ENCODE results near the gene FGGY. TPM values are rescaled to one million over a fixed set of nuclear protein-coding genes. Genes with fewer than 3 reads are reported as not detected.
"Not testable (repeated sequence)": the region's sequence is repeated elsewhere in the genome, so short reads cannot be mapped to it uniquely, and the experiment has no call there.

Gene FGGY
- total RNA-seq, 4 donors from 2014 or later, result 23.3 to 26.4 (median 25.3) TPM

DNA sequence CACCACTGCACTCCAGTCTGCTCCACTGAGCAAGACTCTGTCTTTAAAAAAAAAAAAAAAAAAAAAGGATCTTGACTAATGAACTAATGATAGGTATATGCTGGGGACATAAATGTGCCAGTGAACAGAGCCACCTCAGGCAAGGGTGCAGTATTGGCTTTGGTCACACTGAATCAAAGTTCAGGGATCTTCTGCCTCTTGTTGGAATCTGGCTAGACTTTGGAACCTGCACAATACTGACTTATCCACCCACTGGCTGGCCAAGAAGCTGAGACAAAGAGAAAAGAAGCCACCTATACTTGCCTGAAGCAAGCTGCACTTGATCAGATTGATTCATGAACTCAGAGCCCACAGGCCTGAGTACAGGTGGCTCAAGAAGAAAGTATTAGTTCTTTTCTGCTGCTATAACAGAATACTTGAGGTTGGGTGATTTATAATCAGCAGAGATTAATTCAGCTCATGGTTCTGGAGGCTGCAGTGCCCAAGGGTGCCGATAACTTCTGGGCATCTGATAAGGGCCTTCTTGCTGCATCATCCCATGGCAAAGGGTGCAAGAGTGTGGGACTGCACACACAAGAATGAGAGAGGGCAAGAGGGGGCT, 172.0 kb downstream of the FGGY start:
- no peak for DNase-seq (ENCODE audit: extremely low spot score)
- Histone ChIP-seq H3K27ac (replicated peaks in 1 of 4) (no peak overlapping the region), H3K4me3 (no peak overlapping the region), H3K4me1 (no peaks in the 10 kb centered on the region), H3K9me3 (peaks cover 0 to 6% (median 0%) of the 10 kb centered on the region in 4 donors), H3K36me3 (no peaks in the 10 kb centered on the region), H3K27me3 (no peaks in the 10 kb centered on the region)
- intact Hi-C loops (cut with DNase I), result no loop called here
- TF ChIP-seq POLR2AphosphoS5 (IDR thresholded peaks at IDR 0.05), result no peak
- TF ChIP-seq, protein P1, sequence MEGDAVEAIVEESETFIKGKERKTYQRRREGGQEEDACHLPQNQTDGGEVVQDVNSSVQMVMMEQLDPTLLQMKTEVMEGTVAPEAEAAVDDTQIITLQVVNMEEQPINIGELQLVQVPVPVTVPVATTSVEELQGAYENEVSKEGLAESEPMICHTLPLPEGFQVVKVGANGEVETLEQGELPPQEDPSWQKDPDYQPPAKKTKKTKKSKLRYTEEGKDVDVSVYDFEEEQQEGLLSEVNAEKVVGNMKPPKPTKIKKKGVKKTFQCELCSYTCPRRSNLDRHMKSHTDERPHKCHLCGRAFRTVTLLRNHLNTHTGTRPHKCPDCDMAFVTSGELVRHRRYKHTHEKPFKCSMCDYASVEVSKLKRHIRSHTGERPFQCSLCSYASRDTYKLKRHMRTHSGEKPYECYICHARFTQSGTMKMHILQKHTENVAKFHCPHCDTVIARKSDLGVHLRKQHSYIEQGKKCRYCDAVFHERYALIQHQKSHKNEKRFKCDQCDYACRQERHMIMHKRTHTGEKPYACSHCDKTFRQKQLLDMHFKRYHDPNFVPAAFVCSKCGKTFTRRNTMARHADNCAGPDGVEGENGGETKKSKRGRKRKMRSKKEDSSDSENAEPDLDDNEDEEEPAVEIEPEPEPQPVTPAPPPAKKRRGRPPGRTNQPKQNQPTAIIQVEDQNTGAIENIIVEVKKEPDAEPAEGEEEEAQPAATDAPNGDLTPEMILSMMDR (IDR thresholded peaks at IDR 0.05), result no peak
- no peak for TF ChIP-seq EP300 (IDR thresholded peaks at IDR 0.05)
- no peak for TF ChIP-seq POLR2A (IDR thresholded peaks at IDR 0.05; ENCODE audit: low read depth)
- 88% methylated on average over 1 of the region's 1 CpG for WGBS

DNA sequence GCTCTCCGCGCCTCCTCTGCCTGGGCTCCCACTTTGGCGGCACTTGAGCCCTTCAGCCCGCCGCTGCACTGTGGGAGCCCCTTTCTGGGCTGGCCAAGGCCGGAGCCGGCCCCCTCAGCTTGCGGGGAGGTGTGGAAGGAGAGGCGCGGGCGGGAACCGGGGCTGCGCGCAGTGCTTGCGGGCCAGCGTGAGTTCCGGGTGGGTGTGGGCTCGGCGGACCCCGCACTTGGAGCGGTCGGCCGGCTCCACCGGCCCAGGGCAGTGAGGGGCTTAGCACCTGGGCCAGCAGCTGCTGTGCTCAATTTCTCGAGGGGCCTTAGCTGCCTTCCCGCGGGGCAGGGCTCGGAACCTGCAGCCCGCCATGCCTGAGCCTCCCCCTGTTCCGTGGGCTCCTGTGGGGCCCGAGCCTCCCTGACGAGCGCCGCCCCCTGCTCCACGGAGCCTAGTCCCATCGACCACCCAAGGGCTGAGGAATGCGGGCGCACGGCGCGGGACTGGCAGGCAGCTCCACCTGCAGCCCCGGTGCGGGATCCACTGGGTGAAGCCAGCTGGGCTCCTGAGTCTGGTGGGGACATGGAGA, 175.2 kb downstream of the FGGY start:
- H3K27ac ChIP-seq (replicated peaks in 1 of 4); H3K4me3 ChIP-seq; DNase-seq (ENCODE audit: extremely low spot score); intact Hi-C loops (cut with DNase I); H3K36me3 ChIP-seq; H3K9me3 ChIP-seq; H3K4me1 ChIP-seq; H3K27me3 ChIP-seq: not testable (repeated sequence)
- WGBS, result 100% methylated on average over 2 of the region's 43 CpGs

DNA sequence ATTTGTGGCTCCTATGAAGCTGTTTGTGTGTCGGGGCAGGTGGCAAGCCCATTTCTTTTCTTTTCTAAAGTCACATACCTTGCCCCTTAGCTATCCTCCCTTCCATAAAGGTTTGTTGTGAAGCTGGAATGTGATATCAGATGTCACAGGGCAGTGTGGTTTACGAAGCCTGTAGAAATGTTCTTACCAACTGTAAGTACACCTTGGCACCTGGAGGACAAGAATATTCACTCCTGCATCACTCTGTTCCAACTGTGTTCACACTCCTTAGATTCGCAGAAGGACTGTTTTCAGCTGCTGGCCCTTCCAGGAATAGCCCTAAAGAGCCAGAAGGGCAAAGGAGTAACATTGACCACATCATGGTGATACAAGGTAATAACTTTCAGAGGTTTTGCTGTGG, 176.9 kb downstream of the FGGY start:
- H3K9me3 ChIP-seq, result peaks cover 0 to 5% (median 0%) of the 10 kb centered on the region in 4 donors
- no peak overlapping the region for H3K4me3 ChIP-seq
- DNase-seq (ENCODE audit: extremely low spot score), result no peak
- H3K27ac ChIP-seq (replicated peaks in 1 of 4), result no peak overlapping the region
- no peaks in the 10 kb centered on the region for H3K4me1 ChIP-seq
- TF ChIP-seq POLR2A (IDR thresholded peaks at IDR 0.05; ENCODE audit: low read depth), result no peak
- TF ChIP-seq EP300 (IDR thresholded peaks at IDR 0.05), result no peak
- TF ChIP-seq POLR2AphosphoS5 (IDR thresholded peaks at IDR 0.05), result no peak
- TF ChIP-seq, protein P1 (IDR thresholded peaks at IDR 0.05), result no peak
- no peaks in the 10 kb centered on the region for H3K36me3 ChIP-seq
- intact Hi-C loops (cut with DNase I), result no loop called here
- 94% methylated on average over 3 of the region's 3 CpGs for WGBS
- no peaks in the 10 kb centered on the region for H3K27me3 ChIP-seq

DNA sequence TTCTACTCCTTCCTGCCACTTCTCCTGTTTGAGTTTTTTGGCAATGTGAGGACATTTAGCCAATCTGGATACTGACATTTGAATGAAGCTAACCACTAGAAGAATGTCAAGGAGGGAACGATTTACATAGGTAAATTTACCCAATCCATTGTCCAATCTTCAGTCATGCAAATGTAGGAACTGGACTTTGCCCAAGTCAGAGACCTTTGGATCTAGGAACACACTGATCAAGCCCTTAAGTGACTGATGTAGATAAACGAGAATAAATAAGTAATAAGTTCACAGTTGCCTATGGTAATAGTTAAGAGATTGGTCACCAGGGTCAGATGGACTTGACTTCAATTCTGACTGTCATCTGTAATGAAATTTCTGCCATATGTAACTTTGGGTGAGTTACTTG, 177.6 kb downstream of the FGGY start:
- H3K4me1 ChIP-seq, result no peaks in the 10 kb centered on the region
- TF ChIP-seq POLR2A (IDR thresholded peaks at IDR 0.05; ENCODE audit: low read depth), result no peak
- no peaks in the 10 kb centered on the region for H3K9me3 ChIP-seq
- no peak for DNase-seq (ENCODE audit: extremely low spot score)
- 90% methylated on average over 2 of the region's 2 CpGs for WGBS
- intact Hi-C loops (cut with DNase I), result no loop called here
- H3K27ac ChIP-seq (replicated peaks in 1 of 4), result no peak overlapping the region
- H3K36me3 ChIP-seq, result no peaks in the 10 kb centered on the region
- H3K4me3 ChIP-seq, result no peak overlapping the region
- no peaks in the 10 kb centered on the region for H3K27me3 ChIP-seq

DNA sequence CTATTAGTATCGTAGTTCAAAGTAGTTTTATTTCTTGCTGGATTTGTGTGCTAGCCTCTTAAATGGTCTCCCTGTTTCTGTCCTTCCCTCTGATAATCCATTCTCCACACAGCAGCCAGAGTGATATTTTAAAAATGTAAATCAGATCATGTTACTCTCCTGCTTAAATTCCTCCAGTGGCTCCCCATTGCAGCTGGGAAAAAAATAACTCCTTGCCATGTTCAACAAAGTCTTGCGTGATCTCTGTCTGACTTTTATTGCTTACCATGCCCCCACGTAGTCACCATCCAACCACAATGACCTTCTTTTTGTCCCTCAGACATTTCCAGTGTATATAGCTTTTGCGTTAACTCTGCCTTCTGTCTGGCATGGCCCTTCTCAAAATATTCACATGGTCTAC, 178.8 kb downstream of the FGGY start:
- no peak overlapping the region for H3K27ac ChIP-seq (replicated peaks in 1 of 4)
- TF ChIP-seq, protein P1 (IDR thresholded peaks at IDR 0.05), result no peak
- TF ChIP-seq POLR2A (IDR thresholded peaks at IDR 0.05; ENCODE audit: low read depth) (no peak), POLR2AphosphoS5 (IDR thresholded peaks at IDR 0.05) (no peak), EP300 (IDR thresholded peaks at IDR 0.05) (no peak)
- H3K4me3 ChIP-seq, result no peak overlapping the region
- H3K9me3 ChIP-seq, result no peaks in the 10 kb centered on the region
- intact Hi-C loops (cut with DNase I), result no loop called here
- H3K36me3 ChIP-seq, result no peaks in the 10 kb centered on the region
- no peaks in the 10 kb centered on the region for H3K27me3 ChIP-seq
- H3K4me1 ChIP-seq, result no peaks in the 10 kb centered on the region
- 92% methylated on average over 4 of the region's 4 CpGs for WGBS
- no peak for DNase-seq (ENCODE audit: extremely low spot score)

DNA sequence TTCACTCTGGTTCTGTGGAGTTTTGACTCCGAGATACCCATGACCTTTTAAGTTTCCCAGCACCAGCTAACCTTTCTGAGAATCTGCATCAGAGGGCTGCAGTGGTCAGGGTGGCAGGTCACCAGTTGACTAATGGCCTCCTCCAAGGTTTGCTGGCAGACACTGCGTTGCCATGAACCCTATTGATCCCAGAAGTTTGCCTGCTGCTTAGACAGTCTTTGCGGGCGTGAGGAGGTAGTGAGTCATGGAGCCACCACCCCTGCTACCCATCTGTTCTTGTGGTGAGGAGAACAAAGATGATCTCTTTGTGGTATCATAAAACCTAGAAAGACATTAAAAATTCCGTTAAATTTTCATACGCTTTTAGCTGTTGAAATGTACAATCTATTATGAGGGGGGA, 180.4 kb downstream of the FGGY start:
- Histone ChIP-seq H3K9me3 (no peaks in the 10 kb centered on the region), H3K27me3 (no peaks in the 10 kb centered on the region), H3K36me3 (no peaks in the 10 kb centered on the region), H3K4me3 (no peak overlapping the region), H3K27ac (replicated peaks in 1 of 4) (no peak overlapping the region), H3K4me1 (no peaks in the 10 kb centered on the region)
- no peak for TF ChIP-seq EP300 (IDR thresholded peaks at IDR 0.05)
- TF ChIP-seq, protein P1 (IDR thresholded peaks at IDR 0.05), result no peak
- TF ChIP-seq POLR2A (IDR thresholded peaks at IDR 0.05; ENCODE audit: low read depth), result no peak
- no peak for TF ChIP-seq POLR2AphosphoS5 (IDR thresholded peaks at IDR 0.05)
- intact Hi-C loops (cut with DNase I), result no loop called here
- no peak for DNase-seq (ENCODE audit: extremely low spot score)
- WGBS, result 97% methylated on average over 6 of the region's 6 CpGs

Measured in esophagus muscularis mucosa (tissue), 4 donors.